Testis (tissue), 2 donors: ENCODE results near the gene BPTF.

ENCODE experiments used
- CTCF ChIP-seq, 3 experiments: fragments of 450-650 bp in 2 of 3; fragments of 200-600 bp in 1 of 3; sonication (generic) in 1 of 3; IDR thresholded peaks; one replicate each; pipeline ENCODE4 v1.5.1; 2016 to 2019; ENCODE audit warnings: antibody characterized with exemption in 3 of 3, mild to moderate bottlenecking in 2 of 3, moderate library complexity in 1 of 3
- POLR2A ChIP-seq: fragments of 450-650 bp; IDR thresholded peaks from one replicate; pipeline ENCODE4 v1.6.1; 2017; ENCODE audit warnings: antibody characterized with exemption, mild to moderate bottlenecking, moderate library complexity

GRCh38 chr17:67950945-67951344 is 125.6 kb downstream of the BPTF start:
- TF ChIP-seq CTCF (IDR thresholded peaks at IDR 0.05) (no peak), POLR2A (no peak)
